Activated naive CD8-positive, alpha-beta T cell (primary cell): ENCODE data around the gene FN3K.
"Not testable (repeated sequence)": the region's sequence is repeated elsewhere in the genome, so short reads cannot be mapped to it uniquely, and the experiment has no call there.

Source experiments
- H3K27ac Mint-ChIP-seq: one replicate; pipeline ENCODE4 v1.8.0; 2021; ENCODE audit warnings: mixed read lengths
- H3K27me3 Mint-ChIP-seq: one replicate; pipeline ENCODE4 v1.8.0; 2021; ENCODE audit warnings: mixed read lengths
- H3K36me3 Mint-ChIP-seq: one replicate; pipeline ENCODE4 v1.8.0; 2021; ENCODE audit warnings: mixed read lengths
- H3K4me1 Mint-ChIP-seq: one replicate; pipeline ENCODE4 v1.8.0; 2021; ENCODE audit warnings: low read depth, mixed read lengths
- H3K4me3 Mint-ChIP-seq: one replicate; pipeline ENCODE4 v1.8.0; 2021; ENCODE audit warnings: mild to moderate bottlenecking, mixed read lengths
- H3K9me3 Mint-ChIP-seq: one replicate; pipeline ENCODE4 v1.8.0; 2021; ENCODE audit warnings: low read depth, mixed read lengths

FN3K gene

DNA sequence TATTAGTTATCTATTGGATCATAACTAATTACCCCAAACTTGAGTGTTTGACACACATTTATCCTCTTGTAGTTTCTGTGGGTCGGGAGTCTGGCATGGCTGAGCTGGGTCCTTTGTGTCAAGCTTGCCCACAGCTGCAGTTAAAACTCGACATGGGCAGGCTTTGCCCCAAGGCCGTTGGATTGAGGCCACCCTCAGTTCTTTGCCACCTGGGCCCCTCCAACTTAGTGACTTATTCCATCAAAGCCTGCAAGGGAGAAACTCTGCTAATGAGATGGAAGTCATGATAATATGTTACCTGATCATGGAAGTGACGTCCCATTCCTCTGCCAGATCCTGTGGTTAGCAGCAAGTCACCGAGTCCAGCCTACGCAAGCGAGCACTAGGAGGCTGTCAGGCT is 33.6 kb downstream of the FN3K start:
- Mint-ChIP-seq H3K4me1 (peaks cover 5% of the 10 kb centered on the region), H3K4me3 (no peak overlapping the region), H3K9me3 (no peaks in the 10 kb centered on the region), H3K27ac (no peak overlapping the region), H3K36me3 (peaks cover 14% of the 10 kb centered on the region), H3K27me3 (no peaks in the 10 kb centered on the region)

DNA sequence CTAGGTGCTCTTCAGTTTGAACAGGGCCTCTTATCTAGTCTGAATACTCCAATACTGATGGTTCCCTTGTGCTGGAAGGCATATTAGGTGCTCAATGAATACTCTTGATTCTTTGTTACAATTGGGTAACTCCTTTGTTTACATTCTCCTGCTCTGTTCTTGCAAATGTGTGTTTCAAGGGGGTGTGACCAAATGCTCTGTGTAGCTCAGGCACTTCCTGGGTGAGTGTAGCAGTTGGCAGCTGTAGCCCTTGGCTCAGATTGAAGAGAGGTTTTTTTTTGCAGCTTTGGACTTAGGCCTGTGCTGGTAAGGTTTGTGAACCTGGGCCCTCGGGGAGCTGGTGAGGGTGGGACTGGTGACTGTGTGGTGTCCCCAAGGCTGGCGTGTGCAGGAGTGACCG is 36.6 kb downstream of the FN3K start:
- no peaks in the 10 kb centered on the region for H3K27me3 Mint-ChIP-seq
- H3K36me3 Mint-ChIP-seq: peaks cover 14% of the 10 kb centered on the region
- H3K9me3 Mint-ChIP-seq: no peaks in the 10 kb centered on the region
- H3K4me3 Mint-ChIP-seq: no peak overlapping the region
- no peak overlapping the region for H3K27ac Mint-ChIP-seq
- peaks cover 14% of the 10 kb centered on the region for H3K4me1 Mint-ChIP-seq

DNA sequence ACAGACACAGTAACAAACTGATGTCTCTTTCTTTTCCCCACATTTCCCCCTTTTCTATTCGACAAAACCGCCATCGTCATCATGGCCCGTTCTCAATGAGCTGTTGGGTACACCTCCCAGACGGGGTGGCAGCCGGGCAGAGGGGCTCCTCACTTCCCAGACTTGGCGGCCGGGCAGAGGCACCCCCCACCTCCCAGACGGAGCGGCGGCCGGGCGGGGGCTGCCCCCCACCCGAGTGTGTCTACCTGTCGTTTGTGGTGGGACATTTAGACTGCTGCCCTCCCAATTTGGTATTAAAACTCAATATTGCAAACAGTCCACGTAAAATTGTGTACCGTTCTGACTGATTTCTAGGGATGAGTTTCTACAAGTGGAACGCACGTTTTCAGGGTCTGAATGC is 39.0 kb downstream of the FN3K start:
- H3K9me3 Mint-ChIP-seq, H3K27ac Mint-ChIP-seq, H3K36me3 Mint-ChIP-seq, H3K27me3 Mint-ChIP-seq, H3K4me3 Mint-ChIP-seq: not testable (repeated sequence)
- peaks cover 16% of the 10 kb centered on the region for H3K4me1 Mint-ChIP-seq

DNA sequence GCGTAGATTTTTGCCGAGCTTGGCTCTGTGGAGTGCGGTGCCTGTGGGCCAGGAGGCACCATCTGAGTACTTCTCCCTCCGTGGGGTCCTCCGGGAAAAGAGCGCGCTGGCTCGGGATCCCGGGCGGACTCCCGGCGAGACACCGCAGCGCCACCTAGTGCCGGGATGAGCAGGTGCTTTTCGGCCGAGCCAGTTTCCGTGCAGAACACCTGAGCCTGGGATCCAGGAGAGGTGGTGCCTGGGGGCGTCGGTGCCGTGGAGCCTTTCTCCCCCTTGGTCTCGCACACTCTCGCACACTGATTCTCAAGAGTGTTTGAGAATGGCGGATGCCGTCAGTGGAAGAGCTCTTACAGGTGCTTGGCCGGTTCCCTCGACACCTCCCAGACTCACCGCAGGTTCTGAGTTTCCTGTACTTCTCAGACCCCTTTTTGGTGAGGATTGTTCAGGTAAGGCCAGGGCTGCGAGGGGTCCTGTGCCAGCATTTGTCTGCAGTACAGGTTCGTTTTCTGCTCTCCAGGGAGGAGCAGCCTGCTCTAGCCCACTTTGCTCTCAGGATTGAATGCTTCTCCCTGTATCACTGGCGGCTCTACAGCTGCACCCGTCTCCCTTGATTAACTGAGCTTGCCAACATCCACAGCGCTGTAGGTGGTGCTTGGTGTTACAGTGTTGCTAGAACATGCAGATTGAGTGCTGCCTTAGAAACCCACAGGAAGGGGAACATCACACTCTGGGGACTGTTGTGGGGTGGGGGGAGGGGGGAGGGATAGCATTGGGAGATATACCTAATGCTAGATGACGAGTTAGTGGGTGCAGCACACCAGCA is 39.8 kb downstream of the FN3K start:
- H3K9me3 Mint-ChIP-seq: no peaks in the 10 kb centered on the region
- H3K4me3 Mint-ChIP-seq: no peak overlapping the region
- H3K27me3 Mint-ChIP-seq: no peaks in the 10 kb centered on the region
- H3K4me1 Mint-ChIP-seq: peaks cover 16% of the 10 kb centered on the region
- H3K36me3 Mint-ChIP-seq: peaks cover 8% of the 10 kb centered on the region
- no peak overlapping the region for H3K27ac Mint-ChIP-seq

DNA sequence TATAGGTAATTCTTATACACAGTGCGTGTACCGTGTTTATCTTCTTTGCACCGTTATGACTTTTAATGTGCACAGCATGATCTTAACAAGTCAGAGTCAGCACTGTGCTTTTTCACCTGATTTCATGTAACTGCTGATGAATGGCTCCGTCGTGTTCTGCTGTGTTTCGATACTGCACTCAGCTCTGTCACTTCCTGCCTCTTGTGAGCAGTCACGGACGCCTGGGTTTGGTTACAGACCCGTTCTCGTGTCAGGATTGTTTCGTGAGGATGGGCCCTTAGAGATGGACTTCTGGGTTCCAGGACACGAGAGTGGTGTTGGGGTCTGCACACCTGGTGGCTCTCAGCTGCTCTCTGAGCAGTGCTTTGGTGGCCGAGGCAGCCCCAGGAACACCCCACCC is 41.0 kb downstream of the FN3K start:
- Mint-ChIP-seq H3K27ac (no peak overlapping the region), H3K36me3 (peaks cover 8% of the 10 kb centered on the region), H3K27me3 (no peaks in the 10 kb centered on the region), H3K4me1 (peaks cover 16% of the 10 kb centered on the region), H3K9me3 (no peaks in the 10 kb centered on the region), H3K4me3 (no peak overlapping the region)

DNA sequence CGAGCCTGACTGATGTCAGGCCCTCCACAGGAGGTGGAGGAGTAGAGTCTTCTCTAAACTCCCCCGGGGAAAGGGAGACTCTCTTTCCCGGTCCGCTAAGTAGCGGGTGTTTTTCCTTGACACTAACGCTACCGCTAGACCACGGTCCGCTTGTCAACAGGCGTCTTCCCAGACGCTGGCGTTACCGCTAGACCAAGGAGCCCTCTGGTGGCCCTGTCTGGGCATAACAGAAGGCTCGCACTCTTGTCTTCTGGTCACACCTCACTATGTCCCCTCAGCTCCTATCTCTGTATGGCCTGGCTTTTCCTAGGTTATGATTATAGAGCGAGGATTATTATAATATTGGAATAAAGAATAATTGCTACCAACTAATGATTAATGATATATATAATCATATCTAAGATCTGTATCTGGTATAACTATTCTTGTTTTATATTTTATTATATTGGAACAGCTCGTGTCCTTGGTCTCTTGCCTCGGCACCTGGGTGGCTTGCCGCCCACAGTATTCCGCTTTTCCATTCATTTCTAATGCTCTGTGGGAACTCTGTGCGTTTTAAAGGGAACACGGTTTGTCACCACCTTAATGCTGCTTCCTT is 42.5 kb downstream of the FN3K start:
- H3K36me3 Mint-ChIP-seq, H3K27me3 Mint-ChIP-seq, H3K27ac Mint-ChIP-seq, H3K9me3 Mint-ChIP-seq, H3K4me3 Mint-ChIP-seq: not testable (repeated sequence)
- H3K4me1 Mint-ChIP-seq: peaks cover 21% of the 10 kb centered on the region

DNA sequence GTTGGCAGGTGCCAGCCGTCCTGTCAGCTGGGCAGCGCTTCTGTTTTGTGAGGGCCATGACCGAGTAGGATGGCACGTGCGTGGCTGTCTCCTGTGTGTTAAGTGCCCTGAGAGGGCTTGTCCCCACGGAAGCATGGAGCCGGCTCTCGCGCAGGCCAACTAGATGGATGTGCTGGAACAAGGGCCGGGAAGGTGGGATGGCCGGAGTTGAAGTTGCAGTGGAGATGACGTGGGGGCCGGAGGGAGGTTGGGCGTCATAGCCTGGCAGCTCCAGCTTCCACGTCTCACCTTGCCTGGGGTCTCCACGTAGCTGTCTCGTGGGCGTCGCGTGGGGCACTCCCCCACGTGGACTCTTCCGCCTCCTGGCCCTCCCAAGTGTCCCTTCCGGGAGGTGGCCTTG is 44.1 kb downstream of the FN3K start:
- H3K27me3 Mint-ChIP-seq: no peaks in the 10 kb centered on the region
- peaks cover 5% of the 10 kb centered on the region for H3K36me3 Mint-ChIP-seq
- H3K9me3 Mint-ChIP-seq: no peaks in the 10 kb centered on the region
- H3K4me3 Mint-ChIP-seq: no peak overlapping the region
- no peak overlapping the region for H3K27ac Mint-ChIP-seq
- peaks cover 21% of the 10 kb centered on the region for H3K4me1 Mint-ChIP-seq

DNA sequence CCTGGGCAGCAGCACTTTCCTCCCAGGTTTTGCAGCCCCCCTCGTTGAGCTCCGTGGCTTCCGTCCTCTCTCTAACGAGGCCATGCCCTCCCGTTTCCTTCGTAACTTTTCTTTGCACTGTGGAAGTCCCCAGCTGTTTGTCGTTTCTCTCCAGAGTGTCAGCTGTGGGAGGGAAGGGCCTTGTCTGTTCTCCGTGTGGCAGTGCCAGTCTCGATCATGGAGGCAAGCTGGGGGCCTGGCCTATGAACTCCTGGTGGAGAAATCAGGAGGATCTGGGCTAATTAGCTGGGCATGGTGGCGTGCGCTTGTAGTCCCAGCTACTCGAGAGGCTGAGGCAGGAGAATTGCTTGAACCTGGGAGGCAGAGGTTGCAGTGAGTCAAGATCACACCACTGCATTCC is 44.8 kb downstream of the FN3K start:
- no peak overlapping the region for H3K4me3 Mint-ChIP-seq

DNA sequence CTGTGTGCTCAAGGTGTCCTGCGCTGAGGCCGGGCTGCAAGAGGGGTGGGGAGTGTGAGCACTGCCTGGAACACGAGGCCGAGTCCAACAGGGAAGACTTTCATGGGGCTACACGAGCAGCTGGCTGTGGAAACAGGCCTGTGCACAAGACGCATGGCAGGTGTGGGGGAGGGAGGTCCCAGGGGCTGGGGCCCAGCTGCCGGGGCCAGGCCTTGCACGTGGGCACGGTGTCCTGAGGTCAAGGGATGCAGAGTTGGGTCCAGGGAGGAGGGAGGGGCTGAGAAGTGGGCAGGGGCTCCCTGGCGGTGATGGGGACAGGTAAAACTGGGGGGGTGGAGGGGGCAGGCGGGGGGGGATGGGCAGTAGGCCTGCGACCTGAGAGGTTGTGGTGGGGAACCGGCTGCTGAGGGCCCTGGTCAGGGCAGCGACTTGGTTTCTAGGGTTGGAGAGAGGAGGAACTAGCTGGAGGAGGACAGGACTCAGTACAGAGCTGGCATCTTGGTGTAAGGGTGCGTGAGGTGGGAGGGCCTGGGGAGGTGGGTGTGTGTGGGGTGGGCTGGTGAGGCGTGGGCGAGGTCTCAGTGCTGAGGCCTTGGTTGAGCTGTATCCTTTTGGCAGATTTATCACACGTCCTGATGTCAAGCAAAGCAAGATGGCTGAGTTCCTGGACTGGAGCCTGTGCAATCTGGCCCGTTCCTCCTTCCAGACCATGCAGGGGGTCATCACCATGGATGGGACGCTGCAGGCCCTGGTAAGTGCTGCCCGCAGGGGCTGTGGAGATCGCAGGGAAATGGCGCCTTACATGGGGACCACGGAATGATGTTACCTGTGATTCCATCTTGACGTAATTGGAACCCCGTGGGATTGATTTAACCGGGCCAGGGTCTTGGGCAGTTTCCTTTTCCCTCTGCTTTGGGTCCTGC is 45.8 kb downstream of the FN3K start:
- Mint-ChIP-seq H3K4me1 (peaks cover 10% of the 10 kb centered on the region), H3K27me3 (no peaks in the 10 kb centered on the region), H3K9me3 (no peaks in the 10 kb centered on the region), H3K36me3 (peaks cover 5% of the 10 kb centered on the region), H3K27ac (no peak overlapping the region), H3K4me3 (no peak overlapping the region)

More for the DNA sequence above, 44.8 kb downstream of the FN3K start:
- H3K36me3 Mint-ChIP-seq: peaks cover 5% of the 10 kb centered on the region
- no peak overlapping the region for H3K27ac Mint-ChIP-seq
- H3K27me3 Mint-ChIP-seq: no peaks in the 10 kb centered on the region
- peaks cover 15% of the 10 kb centered on the region for H3K4me1 Mint-ChIP-seq
- H3K9me3 Mint-ChIP-seq: no peaks in the 10 kb centered on the region

DNA sequence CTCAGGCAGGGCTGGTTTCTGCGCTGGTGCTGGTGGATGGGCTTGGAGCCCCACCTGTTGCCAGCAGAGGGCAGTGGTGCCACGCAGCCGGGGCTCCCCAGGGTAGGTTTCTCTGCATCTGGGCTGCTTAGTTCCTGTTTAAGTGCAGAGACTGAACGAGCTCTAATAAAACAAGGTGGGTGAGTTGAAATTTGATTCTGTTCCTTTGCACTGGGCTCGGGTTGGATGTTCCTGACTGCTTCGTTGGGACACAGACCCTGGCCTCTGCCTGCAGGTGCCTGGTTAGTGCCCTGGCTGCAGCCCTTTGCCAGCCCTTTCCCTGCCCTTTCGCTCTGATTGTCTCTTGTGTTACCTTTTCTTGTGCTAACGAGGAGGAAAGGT is 46.5 kb downstream of the FN3K start:
- H3K9me3 Mint-ChIP-seq: no peaks in the 10 kb centered on the region
- H3K4me3 Mint-ChIP-seq: no peak overlapping the region
- no peaks in the 10 kb centered on the region for H3K27me3 Mint-ChIP-seq
- peaks cover 8% of the 10 kb centered on the region for H3K4me1 Mint-ChIP-seq
- H3K27ac Mint-ChIP-seq: no peak overlapping the region
- H3K36me3 Mint-ChIP-seq: peaks cover 5% of the 10 kb centered on the region

DNA sequence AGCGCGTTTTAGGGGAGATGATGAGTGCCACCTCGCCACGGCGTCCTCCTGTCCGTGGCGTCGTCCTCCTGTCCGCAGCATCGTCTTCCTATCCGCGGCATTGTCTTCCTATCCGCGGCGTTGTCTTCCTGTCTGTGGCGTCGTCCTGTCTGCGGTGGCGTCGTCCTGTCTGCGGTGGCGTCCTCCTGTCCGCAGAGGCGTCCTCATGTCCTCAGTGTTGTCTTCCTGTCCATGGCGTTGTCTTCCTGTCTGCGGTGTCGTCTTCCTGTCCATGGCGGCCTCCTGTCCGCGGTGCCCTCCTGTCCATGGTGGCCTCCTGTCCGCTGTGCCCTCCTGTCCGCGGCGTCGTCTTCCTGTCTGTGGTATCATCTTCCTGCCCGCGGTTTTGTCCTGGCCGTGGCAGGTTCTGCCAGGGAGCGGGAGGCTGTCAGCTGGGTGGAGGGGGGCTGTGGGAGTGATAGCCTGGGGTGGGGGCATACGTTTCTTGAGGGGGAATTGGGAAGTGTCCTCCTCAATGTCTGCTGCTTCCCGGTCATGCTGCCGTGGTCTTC is 47.3 kb downstream of the FN3K start:
- Mint-ChIP-seq H3K9me3 (no peaks in the 10 kb centered on the region), H3K4me1 (peaks cover 5% of the 10 kb centered on the region), H3K36me3 (no peaks in the 10 kb centered on the region), H3K27me3 (no peaks in the 10 kb centered on the region), H3K4me3 (no peak overlapping the region), H3K27ac (no peak overlapping the region)

DNA sequence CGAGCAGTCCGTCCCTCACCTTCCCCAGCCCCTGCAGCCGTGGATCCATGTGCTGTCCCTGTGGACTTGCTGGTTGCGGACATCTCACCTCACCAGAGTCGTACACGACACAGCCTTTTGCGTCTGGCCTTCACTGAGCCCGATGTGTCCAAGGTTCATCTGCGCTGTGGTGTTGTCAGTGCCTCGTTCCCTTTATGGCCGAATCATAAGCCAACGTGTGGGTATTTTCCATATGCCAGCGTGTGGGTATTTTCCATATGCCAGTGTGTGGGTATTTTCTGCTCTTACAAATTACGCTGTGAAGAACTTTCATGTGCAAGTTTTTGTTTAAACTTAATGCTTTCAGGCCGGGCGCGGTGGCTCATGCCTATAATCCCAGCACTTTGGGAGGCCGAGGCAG is 48.1 kb downstream of the FN3K start:
- Mint-ChIP-seq H3K4me3 (no peak overlapping the region), H3K9me3 (no peaks in the 10 kb centered on the region), H3K27ac (no peak overlapping the region), H3K27me3 (no peaks in the 10 kb centered on the region), H3K36me3 (no peaks in the 10 kb centered on the region), H3K4me1 (peaks cover 5% of the 10 kb centered on the region)

DNA sequence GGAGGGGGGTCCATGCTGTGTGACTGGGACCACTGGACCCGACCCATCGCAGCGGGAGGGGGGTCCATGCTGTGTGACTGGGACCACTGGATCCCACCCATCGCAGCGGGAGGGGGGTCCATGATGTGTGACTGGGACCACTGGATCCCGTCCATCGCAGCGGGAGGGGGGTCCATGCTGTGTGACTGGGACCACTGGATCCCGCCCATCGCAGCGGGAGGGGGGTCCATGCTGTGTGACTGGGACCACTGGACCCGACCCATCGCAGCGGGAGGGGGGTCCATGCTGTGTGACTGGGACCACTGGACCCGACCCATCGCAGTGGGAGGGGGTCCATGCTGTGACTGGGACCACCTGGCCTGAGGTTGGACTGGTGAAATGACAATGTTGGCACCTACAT is 50.2 kb downstream of the FN3K start:
- not testable (repeated sequence) for H3K9me3 Mint-ChIP-seq, H3K4me1 Mint-ChIP-seq, H3K27ac Mint-ChIP-seq, H3K27me3 Mint-ChIP-seq, H3K36me3 Mint-ChIP-seq, H3K4me3 Mint-ChIP-seq

DNA sequence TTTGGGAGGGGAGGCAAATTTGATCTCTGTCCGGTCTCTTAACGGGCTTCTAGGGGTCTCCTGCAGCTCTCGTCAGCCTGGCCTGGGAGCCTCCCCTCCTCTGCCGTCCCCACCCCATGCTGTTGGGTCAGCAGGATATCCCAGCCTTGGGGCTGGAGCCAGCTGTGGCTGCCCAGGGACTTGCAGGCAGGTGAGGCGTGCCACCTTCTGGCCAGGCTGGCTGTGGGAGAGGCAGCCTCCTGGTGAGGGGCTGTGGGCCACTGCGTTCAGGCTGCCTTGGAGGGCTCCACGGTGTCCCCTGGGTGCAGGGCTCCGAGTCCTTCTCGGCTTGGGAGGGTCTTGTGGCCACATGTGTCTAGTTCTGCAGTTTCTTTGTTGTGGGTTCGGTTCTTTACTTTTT is 51.0 kb downstream of the FN3K start:
- Mint-ChIP-seq H3K9me3 (no peaks in the 10 kb centered on the region), H3K27me3 (no peaks in the 10 kb centered on the region), H3K27ac (no peak overlapping the region), H3K4me1 (peaks cover 5% of the 10 kb centered on the region), H3K4me3 (no peak overlapping the region), H3K36me3 (no peaks in the 10 kb centered on the region)
